SK-N-SH (cell line): Measurements from ENCODE around the gene DPEP2NB.

ENCODE experiments used
- FOXJ3 ChIP-seq: sonication (generic); formaldehyde crosslinking; IDR thresholded peaks from 2 replicates; pipeline ENCODE4 v1.5.1; 2020; ENCODE audit warnings: mild to moderate bottlenecking, missing genetic modification reagents
- JUND ChIP-seq: IDR thresholded peaks from 2 replicates; pipeline ENCODE4 v1.4.0; 2012
- POLR2AphosphoS5 ChIP-seq: IDR thresholded peaks from 2 replicates; pipeline ENCODE4 v1.6.1; 2012; ENCODE audit warnings: low read depth, low read length
- TF ChIP-seq, protein P1 (sequence below): fragments of 200-600 bp; sonication (generic); IDR thresholded peaks from 2 replicates; pipeline ENCODE4 v1.6.1; 2017; ENCODE audit warnings: antibody characterized with exemption, mild to moderate bottlenecking, moderate library complexity
- TF ChIP-seq, protein P2 (sequence below): IDR thresholded peaks from 2 replicates; pipeline ENCODE4 v1.4.0; 2012; ENCODE audit warnings: low read depth

DNA sequence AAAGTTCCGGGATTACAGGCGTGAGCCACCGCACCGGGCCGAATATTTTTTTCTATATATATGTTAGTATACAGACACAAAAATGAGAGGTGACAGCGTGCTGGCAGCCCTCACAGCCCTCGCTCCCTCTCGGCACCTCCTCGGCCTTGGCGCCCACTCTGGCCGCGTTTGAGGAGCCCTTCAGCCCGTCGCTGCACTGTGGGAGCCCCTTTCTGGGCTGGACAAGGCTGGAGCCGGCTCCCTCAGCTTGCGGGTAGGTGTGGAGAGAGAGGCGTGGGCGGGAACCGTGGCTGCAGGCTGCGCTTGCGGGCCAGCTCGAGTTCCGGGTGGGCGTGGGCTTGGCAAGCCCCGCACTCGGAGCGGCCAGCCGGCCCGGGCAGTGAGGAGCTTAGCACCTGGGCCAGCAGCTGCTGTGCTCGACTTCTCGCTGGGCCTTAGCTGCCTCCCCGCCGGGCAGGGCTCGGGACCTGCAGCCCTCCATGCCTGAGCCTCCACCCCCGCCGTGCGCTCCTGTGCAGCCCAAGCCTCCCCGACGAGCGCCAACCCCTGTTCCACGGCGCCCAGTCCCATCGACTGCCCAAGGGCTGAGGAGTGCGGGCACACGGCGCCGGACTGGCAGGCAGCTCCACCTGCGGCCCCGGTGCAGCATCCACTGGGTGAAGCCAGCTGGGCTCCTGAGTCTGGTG, 33.6 kb downstream of the DPEP2NB start:
- TF ChIP-seq, protein P1, sequence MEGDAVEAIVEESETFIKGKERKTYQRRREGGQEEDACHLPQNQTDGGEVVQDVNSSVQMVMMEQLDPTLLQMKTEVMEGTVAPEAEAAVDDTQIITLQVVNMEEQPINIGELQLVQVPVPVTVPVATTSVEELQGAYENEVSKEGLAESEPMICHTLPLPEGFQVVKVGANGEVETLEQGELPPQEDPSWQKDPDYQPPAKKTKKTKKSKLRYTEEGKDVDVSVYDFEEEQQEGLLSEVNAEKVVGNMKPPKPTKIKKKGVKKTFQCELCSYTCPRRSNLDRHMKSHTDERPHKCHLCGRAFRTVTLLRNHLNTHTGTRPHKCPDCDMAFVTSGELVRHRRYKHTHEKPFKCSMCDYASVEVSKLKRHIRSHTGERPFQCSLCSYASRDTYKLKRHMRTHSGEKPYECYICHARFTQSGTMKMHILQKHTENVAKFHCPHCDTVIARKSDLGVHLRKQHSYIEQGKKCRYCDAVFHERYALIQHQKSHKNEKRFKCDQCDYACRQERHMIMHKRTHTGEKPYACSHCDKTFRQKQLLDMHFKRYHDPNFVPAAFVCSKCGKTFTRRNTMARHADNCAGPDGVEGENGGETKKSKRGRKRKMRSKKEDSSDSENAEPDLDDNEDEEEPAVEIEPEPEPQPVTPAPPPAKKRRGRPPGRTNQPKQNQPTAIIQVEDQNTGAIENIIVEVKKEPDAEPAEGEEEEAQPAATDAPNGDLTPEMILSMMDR, result no peak
- TF ChIP-seq JUND, result no peak
- TF ChIP-seq, protein P2, sequence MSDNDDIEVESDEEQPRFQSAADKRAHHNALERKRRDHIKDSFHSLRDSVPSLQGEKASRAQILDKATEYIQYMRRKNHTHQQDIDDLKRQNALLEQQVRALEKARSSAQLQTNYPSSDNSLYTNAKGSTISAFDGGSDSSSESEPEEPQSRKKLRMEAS, result no peak
- TF ChIP-seq POLR2AphosphoS5, result no peak
- TF ChIP-seq FOXJ3 (CRISPR knock-in tag), result no peak
